GM23338 (cell line): Measurements from ENCODE around the gene PREP. TPM values are rescaled to one million over a fixed set of nuclear protein-coding genes. Genes with fewer than 3 reads are reported as not detected.

Experiments used
- ATAC-seq: fragments of 200-7000 bp; cut with Tn5 transposase; 3 replicates; pipeline ENCODE4 v1.9.1; 2020
- DNase-seq: peaks from one replicate; pipeline ENCODE4 v3.0.0-alpha.2; 2015; ENCODE audit warnings: low spot score
- H2AFZ ChIP-seq: fragments of 200-600 bp; sonication (generic); 2 replicates; pipeline ENCODE4 v1.8.0; 2016; ENCODE audit warnings: antibody characterized with exemption, mild to moderate bottlenecking, moderate library complexity
- H3F3A ChIP-seq: fragments of 200-600 bp; sonication (generic); replicated peaks from 2 replicates; pipeline ENCODE4 v1.8.0; 2017; ENCODE audit warnings: antibody characterized with exemption, mixed run types, low read depth
- H3K27ac ChIP-seq: fragments of 200-600 bp; sonication (generic); 2 replicates; pipeline ENCODE4 v1.6.1; 2016; ENCODE audit warnings: low read depth
- H3K27me3 ChIP-seq: fragments of 200-600 bp; sonication (generic); 2 replicates; pipeline ENCODE4 v1.8.0; 2016; ENCODE audit warnings: mild to moderate bottlenecking, mixed run types, moderate library complexity; ENCODE audit not compliant: insufficient read depth
- H3K36me3 ChIP-seq: fragments of 200-600 bp; sonication (generic); 2 replicates; pipeline ENCODE4 v1.8.0; 2016; ENCODE audit warnings: mild to moderate bottlenecking; ENCODE audit not compliant: insufficient read depth
- H3K4me1 ChIP-seq: fragments of 200-600 bp; sonication (generic); 2 replicates; pipeline ENCODE4 v1.8.0; 2016; ENCODE audit warnings: mild to moderate bottlenecking, moderate library complexity; ENCODE audit not compliant: insufficient read depth
- H3K4me2 ChIP-seq: fragments of 200-600 bp; sonication (generic); 2 replicates; pipeline ENCODE4 v1.7.1; 2017; ENCODE audit warnings: mixed run types
- H3K4me3 ChIP-seq: fragments of 200-600 bp; sonication (generic); 2 replicates; pipeline ENCODE4 v1.6.1; 2016; ENCODE audit warnings: mixed run types
- H3K79me2 ChIP-seq: fragments of 200-600 bp; sonication (generic); replicated peaks from 2 replicates; pipeline ENCODE4 v1.8.0; 2017; ENCODE audit warnings: mild to moderate bottlenecking; ENCODE audit not compliant: insufficient read depth
- H3K9me2 ChIP-seq: fragments of 200-600 bp; sonication (generic); 2 replicates; pipeline ENCODE4 v1.8.0; 2017; ENCODE audit not compliant: insufficient read depth
- H4K20me1 ChIP-seq: fragments of 200-600 bp; sonication (generic); replicated peaks from 2 replicates; pipeline ENCODE4 v1.8.0; 2017; ENCODE audit warnings: mild to moderate bottlenecking; ENCODE audit not compliant: insufficient read depth
- H3K27ac Mint-ChIP-seq: 2 replicates; pipeline ENCODE4 v1.8.0; 2020; ENCODE audit warnings: inconsistent platforms, mild to moderate bottlenecking, moderate library complexity, mixed read lengths
- H3K27me3 Mint-ChIP-seq: 3 replicates; pipeline ENCODE4 v1.8.0; 2022; ENCODE audit warnings: low read depth, mild to moderate bottlenecking, moderate library complexity, mixed read lengths, inconsistent platforms; ENCODE audit not compliant: insufficient read depth, poor library complexity
- H3K36me3 Mint-ChIP-seq: 3 replicates; pipeline ENCODE4 v1.8.0; 2021; ENCODE audit warnings: low read depth, mild to moderate bottlenecking, inconsistent platforms, moderate library complexity, mixed read lengths
- H3K4me1 Mint-ChIP-seq: 3 replicates; pipeline ENCODE4 v1.8.0; 2020; ENCODE audit warnings: mild to moderate bottlenecking, inconsistent platforms, mixed read lengths
- H3K4me3 Mint-ChIP-seq: 3 replicates; pipeline ENCODE4 v1.8.0; 2021; ENCODE audit warnings: moderate library complexity, mild to moderate bottlenecking, inconsistent platforms, mixed read lengths
- H3K9me3 Mint-ChIP-seq: 3 replicates; pipeline ENCODE4 v1.8.0; 2020; ENCODE audit warnings: moderate library complexity, mild to moderate bottlenecking, inconsistent platforms, mixed read lengths
- CREB1 ChIP-seq: fragments of 250-450 bp; sonication (Bioruptor Pico); IDR thresholded peaks from 2 replicates; pipeline ENCODE4 v1.5.0; 2020; ENCODE audit warnings: low read depth, mild to moderate bottlenecking, moderate library complexity
- EZH2 ChIP-seq: fragments of 200-600 bp; sonication (generic); IDR thresholded peaks from one replicate; pipeline ENCODE4 v1.8.0; 2017; ENCODE audit warnings: antibody characterized with exemption, mild to moderate bottlenecking, low read depth; ENCODE audit not compliant: unreplicated experiment
- JUNB ChIP-seq: IDR thresholded peaks from one replicate; pipeline ENCODE4 v1.6.1; 2016; ENCODE audit warnings: antibody characterized with exemption; ENCODE audit not compliant: unreplicated experiment
- NANOG ChIP-seq: IDR thresholded peaks from 2 replicates; pipeline ENCODE4 v1.6.1; 2016; ENCODE audit warnings: antibody characterized with exemption, borderline replicate concordance
- POLR2AphosphoS5 ChIP-seq: IDR thresholded peaks from 2 replicates; pipeline ENCODE4 v1.6.1; 2016; ENCODE audit warnings: antibody characterized with exemption, low read depth
- STAT1 ChIP-seq: IDR thresholded peaks from one replicate; pipeline ENCODE4 v1.6.1; 2016; ENCODE audit warnings: antibody characterized with exemption; ENCODE audit not compliant: unreplicated experiment
- ZNF114 ChIP-seq: fragments of 250-450 bp; sonication (Bioruptor Pico); IDR thresholded peaks from 2 replicates; pipeline ENCODE4 v1.5.0; 2020; ENCODE audit warnings: mild to moderate bottlenecking, moderate library complexity
- ZNF331 ChIP-seq: fragments of 250-450 bp; sonication (Bioruptor Pico); IDR thresholded peaks from 2 replicates; pipeline ENCODE4 v1.5.0; 2020; ENCODE audit warnings: low read depth, mild to moderate bottlenecking, moderate library complexity
- polyA plus RNA-seq: library from polyadenylated mRNA; unstranded; fragments of >200 nt; fragmentation: Nextera tagmentation; extraction: Ambion mirVana; gene quantifications from 2 replicates; pipeline ENCODE4 v1.2.1, GENCODE V29; 2016
- total RNA-seq: library from RNA; depleted of rRNA; stranded (reverse); fragments of >200 nt; shearing (Covaris generic); gene quantifications from 2 replicates; pipeline ENCODE4 v1.2.3, GENCODE V29; 2014
- TF ChIP-seq, protein P1 (sequence below): IDR thresholded peaks from one replicate; pipeline ENCODE4 v1.6.1; 2018; ENCODE audit warnings: antibody characterized with exemption; ENCODE audit not compliant: unreplicated experiment
- TF ChIP-seq, protein P2 (sequence below): fragments of 250-450 bp; sonication (Bioruptor Pico); IDR thresholded peaks from 2 replicates; pipeline ENCODE4 v1.5.0; 2020; ENCODE audit warnings: mild to moderate bottlenecking, moderate library complexity
- TF ChIP-seq, protein P3 (sequence below): IDR thresholded peaks from 2 replicates; pipeline ENCODE4 v1.6.1; 2016; ENCODE audit warnings: antibody characterized with exemption
- TF ChIP-seq, protein P4 (sequence below), 2 experiments: fragments of 200-600 bp in 1 of 2; sonication (generic) in 1 of 2; conservative IDR thresholded peaks; 2 replicates each; pipeline versions ENCODE4 v1.5.1 to v1.6.1; 2016 to 2017; ENCODE audit warnings: antibody characterized with exemption in 2 of 2, low read depth in 2 of 2, mild to moderate bottlenecking in 2 of 2, moderate library complexity in 1 of 2

The PREP gene
- total and polyA plus RNA-seq, 2 experiments from 2014 or later = 28.5 to 52.7 TPM

DNA sequence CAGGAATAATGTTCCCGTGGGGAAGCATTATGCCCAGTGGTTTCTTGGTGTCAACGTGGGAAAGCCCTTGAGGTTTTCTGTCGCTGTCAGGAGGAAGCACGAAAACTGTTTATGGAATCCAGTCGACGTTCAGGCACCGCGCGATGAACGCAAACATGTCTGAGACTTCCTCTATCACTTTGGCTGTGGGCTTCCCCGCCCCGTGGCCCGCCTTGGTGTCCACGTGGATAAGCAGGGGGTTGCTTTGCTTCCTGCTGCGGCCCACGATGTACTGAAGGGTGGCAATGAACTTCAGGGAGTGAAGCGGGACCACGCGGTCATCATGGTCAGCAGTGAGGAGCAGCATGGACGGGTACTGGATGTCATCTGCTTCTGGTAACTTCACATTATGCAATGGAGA, 124.8 kb downstream of the PREP start:
- no peak overlapping the region for H3K4me3 Mint-ChIP-seq
- H3K9me3 Mint-ChIP-seq = no peaks in the 10 kb centered on the region
- H3F3A ChIP-seq = no peaks in the 10 kb centered on the region
- peaks cover 13% of the 10 kb centered on the region for H3K4me1 Mint-ChIP-seq
- TF ChIP-seq, protein P1, sequence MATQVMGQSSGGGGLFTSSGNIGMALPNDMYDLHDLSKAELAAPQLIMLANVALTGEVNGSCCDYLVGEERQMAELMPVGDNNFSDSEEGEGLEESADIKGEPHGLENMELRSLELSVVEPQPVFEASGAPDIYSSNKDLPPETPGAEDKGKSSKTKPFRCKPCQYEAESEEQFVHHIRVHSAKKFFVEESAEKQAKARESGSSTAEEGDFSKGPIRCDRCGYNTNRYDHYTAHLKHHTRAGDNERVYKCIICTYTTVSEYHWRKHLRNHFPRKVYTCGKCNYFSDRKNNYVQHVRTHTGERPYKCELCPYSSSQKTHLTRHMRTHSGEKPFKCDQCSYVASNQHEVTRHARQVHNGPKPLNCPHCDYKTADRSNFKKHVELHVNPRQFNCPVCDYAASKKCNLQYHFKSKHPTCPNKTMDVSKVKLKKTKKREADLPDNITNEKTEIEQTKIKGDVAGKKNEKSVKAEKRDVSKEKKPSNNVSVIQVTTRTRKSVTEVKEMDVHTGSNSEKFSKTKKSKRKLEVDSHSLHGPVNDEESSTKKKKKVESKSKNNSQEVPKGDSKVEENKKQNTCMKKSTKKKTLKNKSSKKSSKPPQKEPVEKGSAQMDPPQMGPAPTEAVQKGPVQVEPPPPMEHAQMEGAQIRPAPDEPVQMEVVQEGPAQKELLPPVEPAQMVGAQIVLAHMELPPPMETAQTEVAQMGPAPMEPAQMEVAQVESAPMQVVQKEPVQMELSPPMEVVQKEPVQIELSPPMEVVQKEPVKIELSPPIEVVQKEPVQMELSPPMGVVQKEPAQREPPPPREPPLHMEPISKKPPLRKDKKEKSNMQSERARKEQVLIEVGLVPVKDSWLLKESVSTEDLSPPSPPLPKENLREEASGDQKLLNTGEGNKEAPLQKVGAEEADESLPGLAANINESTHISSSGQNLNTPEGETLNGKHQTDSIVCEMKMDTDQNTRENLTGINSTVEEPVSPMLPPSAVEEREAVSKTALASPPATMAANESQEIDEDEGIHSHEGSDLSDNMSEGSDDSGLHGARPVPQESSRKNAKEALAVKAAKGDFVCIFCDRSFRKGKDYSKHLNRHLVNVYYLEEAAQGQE = no peak
- TF ChIP-seq, protein P2, sequence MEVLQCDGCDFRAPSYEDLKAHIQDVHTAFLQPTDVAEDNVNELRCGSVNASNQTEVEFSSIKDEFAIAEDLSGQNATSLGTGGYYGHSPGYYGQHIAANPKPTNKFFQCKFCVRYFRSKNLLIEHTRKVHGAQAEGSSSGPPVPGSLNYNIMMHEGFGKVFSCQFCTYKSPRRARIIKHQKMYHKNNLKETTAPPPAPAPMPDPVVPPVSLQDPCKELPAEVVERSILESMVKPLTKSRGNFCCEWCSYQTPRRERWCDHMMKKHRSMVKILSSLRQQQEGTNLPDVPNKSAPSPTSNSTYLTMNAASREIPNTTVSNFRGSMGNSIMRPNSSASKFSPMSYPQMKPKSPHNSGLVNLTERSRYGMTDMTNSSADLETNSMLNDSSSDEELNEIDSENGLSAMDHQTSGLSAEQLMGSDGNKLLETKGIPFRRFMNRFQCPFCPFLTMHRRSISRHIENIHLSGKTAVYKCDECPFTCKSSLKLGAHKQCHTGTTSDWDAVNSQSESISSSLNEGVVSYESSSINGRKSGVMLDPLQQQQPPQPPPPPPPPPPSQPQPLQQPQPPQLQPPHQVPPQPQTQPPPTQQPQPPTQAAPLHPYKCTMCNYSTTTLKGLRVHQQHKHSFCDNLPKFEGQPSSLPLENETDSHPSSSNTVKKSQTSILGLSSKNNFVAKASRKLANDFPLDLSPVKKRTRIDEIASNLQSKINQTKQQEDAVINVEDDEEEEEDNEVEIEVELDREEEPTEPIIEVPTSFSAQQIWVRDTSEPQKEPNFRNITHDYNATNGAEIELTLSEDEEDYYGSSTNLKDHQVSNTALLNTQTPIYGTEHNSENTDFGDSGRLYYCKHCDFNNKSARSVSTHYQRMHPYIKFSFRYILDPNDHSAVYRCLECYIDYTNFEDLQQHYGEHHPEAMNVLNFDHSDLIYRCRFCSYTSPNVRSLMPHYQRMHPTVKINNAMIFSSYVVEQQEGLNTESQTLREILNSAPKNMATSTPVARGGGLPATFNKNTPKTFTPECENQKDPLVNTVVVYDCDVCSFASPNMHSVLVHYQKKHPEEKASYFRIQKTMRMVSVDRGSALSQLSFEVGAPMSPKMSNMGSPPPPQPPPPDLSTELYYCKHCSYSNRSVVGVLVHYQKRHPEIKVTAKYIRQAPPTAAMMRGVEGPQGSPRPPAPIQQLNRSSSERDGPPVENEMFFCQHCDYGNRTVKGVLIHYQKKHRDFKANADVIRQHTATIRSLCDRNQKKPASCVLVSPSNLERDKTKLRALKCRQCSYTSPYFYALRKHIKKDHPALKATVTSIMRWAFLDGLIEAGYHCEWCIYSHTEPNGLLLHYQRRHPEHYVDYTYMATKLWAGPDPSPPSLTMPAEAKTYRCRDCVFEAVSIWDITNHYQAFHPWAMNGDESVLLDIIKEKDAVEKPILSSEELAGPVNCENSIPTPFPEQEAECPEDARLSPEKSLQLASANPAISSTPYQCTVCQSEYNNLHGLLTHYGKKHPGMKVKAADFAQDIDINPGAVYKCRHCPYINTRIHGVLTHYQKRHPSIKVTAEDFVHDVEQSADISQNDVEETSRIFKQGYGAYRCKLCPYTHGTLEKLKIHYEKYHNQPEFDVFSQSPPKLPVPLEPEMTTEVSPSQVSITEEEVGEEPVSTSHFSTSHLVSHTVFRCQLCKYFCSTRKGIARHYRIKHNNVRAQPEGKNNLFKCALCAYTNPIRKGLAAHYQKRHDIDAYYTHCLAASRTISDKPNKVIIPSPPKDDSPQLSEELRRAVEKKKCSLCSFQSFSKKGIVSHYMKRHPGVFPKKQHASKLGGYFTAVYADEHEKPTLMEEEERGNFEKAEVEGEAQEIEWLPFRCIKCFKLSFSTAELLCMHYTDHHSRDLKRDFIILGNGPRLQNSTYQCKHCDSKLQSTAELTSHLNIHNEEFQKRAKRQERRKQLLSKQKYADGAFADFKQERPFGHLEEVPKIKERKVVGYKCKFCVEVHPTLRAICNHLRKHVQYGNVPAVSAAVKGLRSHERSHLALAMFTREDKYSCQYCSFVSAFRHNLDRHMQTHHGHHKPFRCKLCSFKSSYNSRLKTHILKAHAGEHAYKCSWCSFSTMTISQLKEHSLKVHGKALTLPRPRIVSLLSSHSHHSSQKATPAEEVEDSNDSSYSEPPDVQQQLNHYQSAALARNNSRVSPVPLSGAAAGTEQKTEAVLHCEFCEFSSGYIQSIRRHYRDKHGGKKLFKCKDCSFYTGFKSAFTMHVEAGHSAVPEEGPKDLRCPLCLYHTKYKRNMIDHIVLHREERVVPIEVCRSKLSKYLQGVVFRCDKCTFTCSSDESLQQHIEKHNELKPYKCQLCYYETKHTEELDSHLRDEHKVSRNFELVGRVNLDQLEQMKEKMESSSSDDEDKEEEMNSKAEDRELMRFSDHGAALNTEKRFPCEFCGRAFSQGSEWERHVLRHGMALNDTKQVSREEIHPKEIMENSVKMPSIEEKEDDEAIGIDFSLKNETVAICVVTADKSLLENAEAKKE = no peak
- no peak for TF ChIP-seq NANOG
- TF ChIP-seq, protein P3, sequence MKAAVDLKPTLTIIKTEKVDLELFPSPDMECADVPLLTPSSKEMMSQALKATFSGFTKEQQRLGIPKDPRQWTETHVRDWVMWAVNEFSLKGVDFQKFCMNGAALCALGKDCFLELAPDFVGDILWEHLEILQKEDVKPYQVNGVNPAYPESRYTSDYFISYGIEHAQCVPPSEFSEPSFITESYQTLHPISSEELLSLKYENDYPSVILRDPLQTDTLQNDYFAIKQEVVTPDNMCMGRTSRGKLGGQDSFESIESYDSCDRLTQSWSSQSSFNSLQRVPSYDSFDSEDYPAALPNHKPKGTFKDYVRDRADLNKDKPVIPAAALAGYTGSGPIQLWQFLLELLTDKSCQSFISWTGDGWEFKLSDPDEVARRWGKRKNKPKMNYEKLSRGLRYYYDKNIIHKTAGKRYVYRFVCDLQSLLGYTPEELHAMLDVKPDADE = no peak
- TF ChIP-seq, protein P4, sequence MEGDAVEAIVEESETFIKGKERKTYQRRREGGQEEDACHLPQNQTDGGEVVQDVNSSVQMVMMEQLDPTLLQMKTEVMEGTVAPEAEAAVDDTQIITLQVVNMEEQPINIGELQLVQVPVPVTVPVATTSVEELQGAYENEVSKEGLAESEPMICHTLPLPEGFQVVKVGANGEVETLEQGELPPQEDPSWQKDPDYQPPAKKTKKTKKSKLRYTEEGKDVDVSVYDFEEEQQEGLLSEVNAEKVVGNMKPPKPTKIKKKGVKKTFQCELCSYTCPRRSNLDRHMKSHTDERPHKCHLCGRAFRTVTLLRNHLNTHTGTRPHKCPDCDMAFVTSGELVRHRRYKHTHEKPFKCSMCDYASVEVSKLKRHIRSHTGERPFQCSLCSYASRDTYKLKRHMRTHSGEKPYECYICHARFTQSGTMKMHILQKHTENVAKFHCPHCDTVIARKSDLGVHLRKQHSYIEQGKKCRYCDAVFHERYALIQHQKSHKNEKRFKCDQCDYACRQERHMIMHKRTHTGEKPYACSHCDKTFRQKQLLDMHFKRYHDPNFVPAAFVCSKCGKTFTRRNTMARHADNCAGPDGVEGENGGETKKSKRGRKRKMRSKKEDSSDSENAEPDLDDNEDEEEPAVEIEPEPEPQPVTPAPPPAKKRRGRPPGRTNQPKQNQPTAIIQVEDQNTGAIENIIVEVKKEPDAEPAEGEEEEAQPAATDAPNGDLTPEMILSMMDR (conservative IDR thresholded peaks at IDR 0.05; ENCODE audit: low read depth in 2 of 2) = no peak
- no peak for TF ChIP-seq CREB1 (CRISPR knock-in tag)
- no peak for TF ChIP-seq POLR2AphosphoS5
- TF ChIP-seq STAT1 = no peak
- TF ChIP-seq EZH2 = no peak
- TF ChIP-seq ZNF331 = no peak
- no peak for TF ChIP-seq JUNB
- no peak for TF ChIP-seq ZNF114 (CRISPR knock-in tag)
- H2AFZ ChIP-seq = no peak overlapping the region
- no peak overlapping the region for H3K27ac Mint-ChIP-seq
- no peak overlapping the region for H3K4me3 ChIP-seq
- no peaks in the 10 kb centered on the region for H3K27me3 ChIP-seq
- no peak overlapping the region for H3K27ac ChIP-seq
- no peak overlapping the region for H3K4me2 ChIP-seq
- peaks cover 46% of the 10 kb centered on the region for H3K36me3 Mint-ChIP-seq
- DNase-seq (no peak), ATAC-seq (no peak)
- H3K27me3 Mint-ChIP-seq = no peaks in the 10 kb centered on the region
- H3K79me2 ChIP-seq = no peaks in the 10 kb centered on the region
- no peaks in the 10 kb centered on the region for H3K9me2 ChIP-seq
- H3K36me3 ChIP-seq = peaks cover 12% of the 10 kb centered on the region; the same call in 1 of the 2 replicates
- no peaks in the 10 kb centered on the region; the same call in 1 of the 2 replicates for H4K20me1 ChIP-seq
- 0 out of 2 replicates have a peak, but pooled peaks cover 10% of the 10 kb centered on the region for H3K4me1 ChIP-seq
